Limb (tissue), 2 donors: ENCODE data around the gene PAX8.
"Not testable (repeated sequence)": the region's sequence is repeated elsewhere in the genome, so short reads cannot be mapped to it uniquely, and the experiment has no call there.

Experiments
- DNase-seq, 2 donors: peaks; one replicate each; pipeline ENCODE4 v3.0.0-alpha.2; 2016; ENCODE audit errors: extremely low spot score in 2 of 2

Gene PAX8

GRCh38 chr2:113238871-113239839 is 39.6 kb downstream of the PAX8 start:
- no peak for DNase-seq

GRCh38 chr2:113237604-113238160 is 41.0 kb downstream of the PAX8 start:
- DNase-seq, result no peak

- DNase-seq, result no peak
These were observed 42.2 kb downstream of the PAX8 start for GRCh38 chr2:113236367-113237159.

- not testable (repeated sequence) for DNase-seq
These were observed 43.1 kb downstream of the PAX8 start for GRCh38 chr2:113235347-113236226.

GRCh38 chr2:113234721-113235346 is 43.9 kb downstream of the PAX8 start:
- no peak for DNase-seq

GRCh38 chr2:113233593-113234550 is 44.8 kb downstream of the PAX8 start:
- DNase-seq, result no peak

GRCh38 chr2:113232740-113233139 is 46.0 kb downstream of the PAX8 start:
- DNase-seq, result no peak

- DNase-seq, result no peak
These were observed 46.6 kb downstream of the PAX8 start for GRCh38 chr2:113232123-113232522.

GRCh38 chr2:113231064-113231463 is 47.7 kb downstream of the PAX8 start:
- no peak for DNase-seq

- DNase-seq, result no peak
These were observed 48.2 kb downstream of the PAX8 start for GRCh38 chr2:113230531-113230930.

GRCh38 chr2:113229795-113230194 is 48.9 kb downstream of the PAX8 start:
- DNase-seq, result no peak

GRCh38 chr2:113228991-113229716 is 49.6 kb downstream of the PAX8 start:
- DNase-seq, result no peak

- no peak for DNase-seq
These were observed 50.4 kb downstream of the PAX8 start for GRCh38 chr2:113228351-113228750.

- no peak for DNase-seq
These were observed 51.0 kb downstream of the PAX8 start for GRCh38 chr2:113227698-113228097.

GRCh38 chr2:113227290-113227689 is 51.4 kb downstream of the PAX8 start:
- DNase-seq, result no peak

GRCh38 chr2:113226462-113226861 is 52.3 kb downstream of the PAX8 start:
- DNase-seq, result no peak

GRCh38 chr2:113225263-113226259 is 53.2 kb downstream of the PAX8 start:
- peak in 1 of 2 donors; percentile 75 for DNase-seq
